ENCODE results near the gene GPR25. TPM values are rescaled to one million over a fixed set of nuclear protein-coding genes. Genes with fewer than 3 reads are reported as not detected.

GPR25 gene, protein sequence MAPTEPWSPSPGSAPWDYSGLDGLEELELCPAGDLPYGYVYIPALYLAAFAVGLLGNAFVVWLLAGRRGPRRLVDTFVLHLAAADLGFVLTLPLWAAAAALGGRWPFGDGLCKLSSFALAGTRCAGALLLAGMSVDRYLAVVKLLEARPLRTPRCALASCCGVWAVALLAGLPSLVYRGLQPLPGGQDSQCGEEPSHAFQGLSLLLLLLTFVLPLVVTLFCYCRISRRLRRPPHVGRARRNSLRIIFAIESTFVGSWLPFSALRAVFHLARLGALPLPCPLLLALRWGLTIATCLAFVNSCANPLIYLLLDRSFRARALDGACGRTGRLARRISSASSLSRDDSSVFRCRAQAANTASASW
- polyA plus RNA-seq (ENCODE audit: insufficient read length) = not detected
- long read RNA-seq, donor 1 = 0 reads
- long read RNA-seq, donor 2 = 0 reads
- long read RNA-seq, donor 3 = 0 reads
- long read RNA-seq, donor 4 = 0 reads
- long read RNA-seq, donor 5, partial matches to known transcripts = 0 of 1 reads
- long read RNA-seq, donor 5, other reads (novel, unspliced or antisense) = 0 of 1 reads
- long read RNA-seq, donor 6, partial matches to known transcripts = 0 of 1 reads
- long read RNA-seq, donor 6, other reads (novel, unspliced or antisense) = 0 of 1 reads
- long read RNA-seq, donor 7 = 0 reads
- long read RNA-seq, donor 8 = 0 reads

DNA sequence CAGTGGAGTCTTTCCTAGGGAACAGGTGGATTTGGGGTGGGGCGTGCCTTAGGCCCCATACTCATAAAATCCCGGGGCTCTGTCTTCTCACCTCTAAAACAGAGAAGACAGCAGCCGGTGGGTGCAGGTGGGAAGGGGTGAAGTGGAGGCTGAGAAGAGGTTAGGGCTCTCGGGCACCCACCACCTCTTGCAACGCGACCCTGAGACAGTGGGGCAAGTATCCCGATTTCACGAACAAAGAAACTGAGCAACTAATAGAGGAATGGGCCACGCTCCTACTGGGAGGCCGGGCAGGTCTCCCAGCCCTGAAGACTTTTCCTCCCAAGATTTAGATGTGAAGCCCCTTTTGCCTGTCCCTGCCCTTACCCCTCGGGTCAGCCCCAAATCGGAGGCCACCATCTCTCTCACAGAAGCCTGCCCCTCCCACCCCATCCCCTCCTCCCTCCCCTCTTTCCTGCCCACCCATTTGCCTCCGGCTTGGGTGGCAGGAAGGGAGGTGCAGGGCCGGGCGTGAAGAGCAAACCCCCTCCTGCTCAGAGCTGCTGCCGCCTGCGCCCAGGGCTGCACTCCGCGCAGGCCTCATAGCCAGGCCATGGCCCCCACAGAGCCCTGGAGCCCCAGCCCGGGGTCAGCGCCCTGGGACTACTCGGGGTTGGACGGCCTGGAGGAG lies at the start of gene GPR25:
TSS of gene GPR25 (plus strand) at position 536 of the 670 bp plus-strand sequence. CDS start at position 593, 57 bp downstream.
- DNase-seq = no peak

- DNase-seq = no peak
Measured at GRCh38 chr1:200831091-200831490, 41.7 kb upstream of the GPR25 start.

DNA sequence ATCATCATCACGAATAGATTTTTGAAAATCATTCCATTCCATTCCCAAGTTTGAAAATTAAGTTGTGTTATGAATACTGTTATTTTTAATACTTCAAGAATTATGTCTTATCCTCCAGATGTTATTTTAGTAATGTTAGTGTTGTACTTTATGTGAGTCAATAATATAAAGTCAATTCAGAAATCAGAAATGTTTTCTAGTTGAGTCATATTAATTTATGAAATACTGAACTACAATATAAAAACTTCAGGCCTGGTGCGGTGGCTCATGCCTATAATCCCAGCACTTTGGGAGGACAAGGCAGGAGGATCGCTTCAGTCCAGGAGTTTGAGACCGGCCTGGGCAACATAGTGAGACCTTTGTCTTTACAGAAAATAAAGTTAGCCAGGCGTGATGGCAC lies 38.4 kb upstream of the GPR25 start:
- no peak for DNase-seq

DNA sequence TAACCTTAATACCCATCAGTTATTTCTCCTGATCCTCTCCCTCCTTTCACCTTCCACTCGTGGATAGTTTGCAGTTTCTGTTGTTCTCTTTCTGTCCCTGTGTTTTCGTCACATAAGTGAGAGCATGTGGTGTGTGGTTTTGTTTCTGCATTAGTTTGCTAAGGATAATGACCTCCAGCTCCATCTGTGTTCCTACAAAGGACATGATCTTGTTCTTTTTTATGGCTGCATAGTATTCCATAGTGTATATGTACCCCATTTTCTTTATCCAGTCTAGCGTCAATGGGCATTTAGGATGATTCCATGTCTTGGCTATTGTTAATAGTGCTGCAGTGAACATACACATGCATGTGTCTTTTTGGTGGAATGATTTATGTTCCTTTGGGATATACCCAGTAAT lies 36.6 kb upstream of the GPR25 start:
- no peak for DNase-seq

DNA sequence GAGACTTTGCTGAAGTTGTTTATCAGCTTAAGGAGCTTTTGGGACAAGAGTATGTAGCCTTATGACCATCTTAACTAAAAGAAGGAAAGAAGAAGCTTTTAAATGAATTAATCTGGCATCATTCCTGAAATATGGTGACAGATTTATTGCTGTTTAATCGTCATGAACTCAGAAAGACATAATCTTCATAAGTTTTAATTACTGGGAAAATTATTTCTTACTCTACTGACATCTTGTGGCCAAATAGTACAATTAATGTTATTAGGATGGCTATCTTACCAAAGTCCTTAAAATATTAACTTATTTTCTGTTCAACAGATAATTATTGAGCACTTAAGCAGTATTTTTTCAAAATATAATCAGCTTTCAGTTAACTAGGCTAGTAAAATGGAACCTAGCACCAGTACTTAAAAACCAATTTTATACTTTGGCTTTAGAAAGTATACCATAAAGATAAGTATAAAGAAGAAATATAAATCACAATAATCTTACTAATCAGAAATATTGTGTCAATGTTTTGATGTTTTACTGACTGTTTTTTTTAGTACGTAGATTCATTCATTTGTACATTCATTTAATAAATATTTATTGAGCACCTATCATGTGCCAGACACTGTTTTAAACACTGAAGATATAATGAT lies 34.7 kb upstream of the GPR25 start:
- peak; percentile 26 for DNase-seq

- no peak for DNase-seq
Measured at GRCh38 chr1:200838676-200839445, 33.9 kb upstream of the GPR25 start.

DNA sequence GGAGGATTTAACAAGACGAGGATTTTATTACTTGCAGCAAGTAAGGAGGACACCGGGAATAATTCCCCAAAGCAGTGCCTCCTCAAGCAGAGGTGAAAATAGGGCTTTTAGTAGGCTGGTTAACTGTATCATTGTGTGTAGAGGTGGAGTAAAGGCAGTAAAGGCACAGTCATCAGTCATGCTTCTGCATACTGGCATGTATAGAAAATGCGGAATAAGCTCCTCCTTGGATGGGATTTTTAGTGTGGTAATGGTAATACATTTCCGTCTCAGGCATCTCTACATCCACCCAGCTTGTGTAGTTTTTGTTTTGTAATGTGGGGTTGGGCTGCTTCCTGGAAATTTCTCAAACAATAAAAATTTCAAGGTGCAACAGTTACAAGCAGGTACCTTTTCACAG lies 27.4 kb upstream of the GPR25 start:
- DNase-seq = no peak

- DNase-seq = no peak
Measured at GRCh38 chr1:200846398-200846797, 26.4 kb upstream of the GPR25 start.

GRCh38 chr1:200849430-200849829 lies 23.4 kb upstream of the GPR25 start:
- no peak for DNase-seq

DNA sequence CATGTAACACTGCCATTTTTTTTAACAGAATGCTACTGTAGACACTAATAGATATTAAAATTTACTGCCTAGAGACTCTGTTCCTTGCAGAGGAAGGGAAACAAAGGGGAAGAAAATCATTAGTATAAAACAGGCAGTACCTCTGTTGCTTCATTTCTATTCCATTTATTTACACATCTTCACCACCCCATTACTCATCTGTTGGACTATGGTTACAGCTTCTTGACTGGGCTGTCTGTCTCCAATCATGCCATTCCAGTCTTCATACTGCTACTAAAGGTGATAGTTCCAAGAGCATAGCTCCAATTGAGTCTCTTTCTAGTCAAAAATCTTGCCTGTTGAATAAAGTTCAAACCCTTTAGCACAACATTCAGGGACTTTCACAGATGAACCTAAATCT lies 22.2 kb upstream of the GPR25 start:
- DNase-seq = no peak

DNA sequence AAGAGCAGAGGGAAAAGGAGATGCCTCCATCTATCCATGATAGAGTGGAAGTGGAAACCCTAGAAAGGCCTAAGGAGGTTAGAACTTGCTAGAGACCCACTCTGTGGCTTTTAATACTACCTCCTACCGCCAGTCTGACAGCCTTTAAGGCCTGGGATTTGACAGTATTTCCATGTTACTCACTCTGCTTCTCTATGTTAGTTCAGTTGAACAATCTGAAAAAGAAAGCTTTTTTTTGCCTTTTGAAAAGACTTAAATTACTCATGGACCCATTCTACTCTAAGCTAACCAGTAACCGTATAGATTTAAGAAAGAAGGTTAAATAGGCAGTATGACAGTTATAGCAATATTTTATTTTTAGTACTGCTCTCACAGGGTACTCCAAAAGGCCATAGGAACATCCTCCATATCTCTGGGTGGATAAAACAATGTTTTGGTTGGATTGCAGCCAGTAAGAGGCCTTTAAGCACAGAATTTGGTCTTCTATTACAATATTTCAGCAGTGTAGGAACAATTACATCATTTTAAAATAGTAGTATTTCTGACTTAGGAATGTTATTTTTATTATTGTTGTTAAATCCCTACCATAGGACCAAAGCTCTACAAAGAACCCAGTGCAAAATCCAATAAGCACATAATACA lies 15.9 kb upstream of the GPR25 start:
- peak; percentile 43 for DNase-seq

DNA sequence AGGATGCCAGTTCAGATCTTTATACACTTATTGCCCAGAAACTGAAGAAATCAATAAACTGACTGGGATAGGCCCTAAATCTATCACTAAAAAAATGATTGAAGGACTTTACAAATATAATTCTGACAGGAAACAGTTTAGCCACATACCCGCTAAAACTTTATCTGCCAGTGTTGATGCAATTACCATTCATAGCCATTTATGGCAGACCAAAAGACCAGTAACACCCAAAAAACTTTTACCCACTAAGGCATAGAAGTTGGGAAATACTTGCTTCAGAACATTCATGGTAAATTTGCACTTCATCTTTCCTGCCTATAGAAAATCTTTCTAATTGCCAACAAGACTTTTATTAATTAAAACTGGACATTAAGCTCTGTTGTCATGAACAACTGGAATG lies 15.0 kb upstream of the GPR25 start:
- DNase-seq = no peak

DNA sequence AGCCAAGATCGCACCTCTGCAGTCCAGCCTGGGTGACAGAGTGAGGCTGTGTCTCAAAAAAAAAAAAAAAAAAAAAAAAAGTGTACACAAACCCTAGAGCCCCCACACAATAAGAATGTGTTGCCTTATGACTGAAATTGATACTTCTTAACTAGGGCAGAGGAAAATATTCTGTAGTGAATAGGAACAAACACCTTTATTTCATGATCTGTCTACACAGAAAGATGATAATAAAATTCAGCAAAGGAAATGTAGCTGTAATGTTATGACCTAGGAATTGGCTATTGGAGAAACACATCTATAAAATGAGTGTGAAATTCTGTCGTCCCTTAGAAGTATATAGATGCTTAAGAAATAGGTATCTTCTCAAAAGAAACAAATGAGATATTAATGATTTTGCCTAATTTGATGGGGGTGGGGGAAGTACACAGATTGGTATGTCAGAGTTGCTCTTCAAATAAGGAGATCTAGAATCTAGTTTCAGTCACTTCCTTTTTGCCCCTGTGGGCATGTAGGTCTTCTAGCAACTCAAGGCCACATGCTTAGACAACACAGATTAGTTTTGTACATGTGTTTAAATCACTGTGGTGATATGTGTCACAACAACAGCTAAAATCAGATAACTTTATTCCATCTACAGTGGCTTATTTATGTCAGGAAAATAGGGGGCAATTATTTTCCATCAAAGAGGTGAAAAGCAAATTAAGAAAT lies 10.7 kb upstream of the GPR25 start:
- DNase-seq = no peak

GRCh38 chr1:200862713-200863415 lies 9.9 kb upstream of the GPR25 start:
- no peak for DNase-seq

GRCh38 chr1:200866116-200866515 lies 6.7 kb upstream of the GPR25 start:
- no peak for DNase-seq

- DNase-seq = no peak
Measured at GRCh38 chr1:200866521-200866920, 6.3 kb upstream of the GPR25 start.

GRCh38 chr1:200867018-200867811 lies 5.6 kb upstream of the GPR25 start:
- DNase-seq = peak; percentile 33

DNA sequence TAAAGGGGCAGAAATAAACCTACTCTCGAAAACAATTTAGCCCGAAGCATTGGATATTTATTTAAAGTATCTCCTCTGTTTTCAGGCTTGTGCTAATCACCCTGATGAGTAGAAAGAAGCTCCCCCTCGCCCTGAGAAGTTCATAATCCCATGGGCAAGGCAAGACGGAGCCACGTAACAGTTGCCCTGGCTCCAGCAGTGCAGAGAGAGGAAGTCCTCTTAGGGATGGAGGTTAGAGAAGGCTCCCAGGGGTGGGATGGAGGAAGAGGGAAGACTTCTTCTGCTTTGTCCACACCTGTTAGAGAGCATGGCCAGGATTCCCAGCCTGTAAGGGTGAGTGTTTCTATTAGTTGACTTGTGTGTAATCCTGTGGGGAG lies 3.4 kb upstream of the GPR25 start:
- DNase-seq = no peak

GRCh38 chr1:200869753-200870391 lies 2.9 kb upstream of the GPR25 start:
- no peak for DNase-seq
